Left renal pelvis (tissue), 4 donors: ENCODE measurements around the gene BBS2. TPM values are rescaled to one million over a fixed set of nuclear protein-coding genes. Genes with fewer than 3 reads are reported as not detected.

ENCODE experiments used
- DNase-seq, 4 donors: peaks; one replicate each; pipeline ENCODE4 v3.0.0-alpha.2; 2013; ENCODE audit warnings: low read depth in 4 of 4, low spot score in 3 of 4
- polyA plus RNA-seq, 4 donors: library from polyadenylated mRNA; unstranded; fragments of 120-200 nt; gene quantifications; one replicate each; pipeline ENCODE4 v1.2.1, GENCODE V29; 2013; ENCODE audit not compliant: insufficient read length in 4 of 4

BBS2 gene
- polyA plus RNA-seq = 100 to 1,000 TPM in 2 of 4 donors, 10 to 100 TPM in 2; 73.8 to 109 (median 93.8) TPM

- DNase-seq = peak; percentile 63 to 78 (median 74)
Measured at GRCh38 chr16:56519459-56520250, at the start of gene BBS2. TSS of gene BBS2 (minus strand) at chr16:56520024. CDS start at chr16:56519862, 162 bp downstream.

GRCh38 chr16:56564793-56565477 lies 45.1 kb upstream of the BBS2 start, which contains the start of gene MT4:
TSS of gene MT4 (plus strand) at chr16:56565073. CDS start at chr16:56565129, 56 bp downstream.
- no peak for DNase-seq

GRCh38 chr16:56561126-56561525 lies 41.3 kb upstream of the BBS2 start:
- no peak for DNase-seq

- DNase-seq = no peak
Measured at GRCh38 chr16:56560447-56560846, 40.6 kb upstream of the BBS2 start.

GRCh38 chr16:56559109-56559508 lies 39.3 kb upstream of the BBS2 start:
- DNase-seq = no peak

GRCh38 chr16:56558024-56558747 lies 38.4 kb upstream of the BBS2 start:
- no peak for DNase-seq

GRCh38 chr16:56554441-56554840 lies 34.6 kb upstream of the BBS2 start:
- no peak for DNase-seq

GRCh38 chr16:56551796-56552738 lies 32.2 kb upstream of the BBS2 start:
- peak in 1 of 4 donors; percentile 36 for DNase-seq

- DNase-seq = no peak
Measured at GRCh38 chr16:56549744-56550385, 30.0 kb upstream of the BBS2 start.

GRCh38 chr16:56549161-56549560 lies 29.3 kb upstream of the BBS2 start:
- no peak for DNase-seq

GRCh38 chr16:56547949-56548567 lies 28.2 kb upstream of the BBS2 start:
- no peak for DNase-seq

GRCh38 chr16:56547120-56547948 lies 27.5 kb upstream of the BBS2 start:
- no peak for DNase-seq

- no peak for DNase-seq
Measured at GRCh38 chr16:56542039-56542438, 22.2 kb upstream of the BBS2 start.

- no peak for DNase-seq
Measured at GRCh38 chr16:56539656-56540055, 19.8 kb upstream of the BBS2 start.

GRCh38 chr16:56538331-56538730 lies 18.5 kb upstream of the BBS2 start:
- no peak for DNase-seq

- no peak for DNase-seq
Measured at GRCh38 chr16:56534847-56535383, 15.1 kb upstream of the BBS2 start.

GRCh38 chr16:56532714-56533113 lies 12.9 kb upstream of the BBS2 start:
- DNase-seq = no peak

GRCh38 chr16:56530872-56531271 lies 11.0 kb upstream of the BBS2 start:
- no peak for DNase-seq
